Prostate gland (tissue), 2 donors: Measurements from ENCODE around the gene IGHMBP2.

Experiments
- POLR2AphosphoS5 ChIP-seq: sonication (generic); formaldehyde crosslinking; IDR thresholded peaks from one replicate; pipeline ENCODE4 v1.6.1; 2017; ENCODE audit warnings: antibody characterized with exemption
- TF ChIP-seq, protein P1 (sequence below), 4 experiments: fragments of 200-600 bp in 2 of 4; fragments of 450-650 bp in 2 of 4; sonication (generic) in 2 of 4; IDR thresholded peaks; 1 replicate in 3 of 4; 2 replicates in 1 of 4; pipeline ENCODE4 v1.5.1; 2016 to 2019; ENCODE audit warnings: antibody characterized with exemption in 4 of 4, mild to moderate bottlenecking in 2 of 4, moderate library complexity in 2 of 4

- TF ChIP-seq, protein P1, sequence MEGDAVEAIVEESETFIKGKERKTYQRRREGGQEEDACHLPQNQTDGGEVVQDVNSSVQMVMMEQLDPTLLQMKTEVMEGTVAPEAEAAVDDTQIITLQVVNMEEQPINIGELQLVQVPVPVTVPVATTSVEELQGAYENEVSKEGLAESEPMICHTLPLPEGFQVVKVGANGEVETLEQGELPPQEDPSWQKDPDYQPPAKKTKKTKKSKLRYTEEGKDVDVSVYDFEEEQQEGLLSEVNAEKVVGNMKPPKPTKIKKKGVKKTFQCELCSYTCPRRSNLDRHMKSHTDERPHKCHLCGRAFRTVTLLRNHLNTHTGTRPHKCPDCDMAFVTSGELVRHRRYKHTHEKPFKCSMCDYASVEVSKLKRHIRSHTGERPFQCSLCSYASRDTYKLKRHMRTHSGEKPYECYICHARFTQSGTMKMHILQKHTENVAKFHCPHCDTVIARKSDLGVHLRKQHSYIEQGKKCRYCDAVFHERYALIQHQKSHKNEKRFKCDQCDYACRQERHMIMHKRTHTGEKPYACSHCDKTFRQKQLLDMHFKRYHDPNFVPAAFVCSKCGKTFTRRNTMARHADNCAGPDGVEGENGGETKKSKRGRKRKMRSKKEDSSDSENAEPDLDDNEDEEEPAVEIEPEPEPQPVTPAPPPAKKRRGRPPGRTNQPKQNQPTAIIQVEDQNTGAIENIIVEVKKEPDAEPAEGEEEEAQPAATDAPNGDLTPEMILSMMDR (IDR thresholded peaks at IDR 0.05) = no peak
- no peak for TF ChIP-seq POLR2AphosphoS5
Measured at GRCh38 chr11:68893282-68893681, 10.4 kb upstream of the IGHMBP2 start.
